Measurements from ENCODE around the gene STRBP. TPM values are rescaled to one million over a fixed set of nuclear protein-coding genes. Genes with fewer than 3 reads are reported as not detected.
"Not testable (repeated sequence)": the region's sequence is repeated elsewhere in the genome, so short reads cannot be mapped to it uniquely, and the experiment has no call there.

The STRBP gene
- total and polyA plus RNA-seq, 9 of the 15 experiments (the other 6 are each of a cell fraction or from before 2014, with no cell fraction given): 27.7 to 84.0 (median 70.2) TPM

GRCh38 chr9:123250504-123250903 lies 17.9 kb downstream of the STRBP start (continued):
- no peak for TF ChIP-seq CREB3L1 (IDR thresholded peaks at IDR 0.05; ENCODE audit: borderline replicate concordance, low read depth)
- TF ChIP-seq, protein P1, sequence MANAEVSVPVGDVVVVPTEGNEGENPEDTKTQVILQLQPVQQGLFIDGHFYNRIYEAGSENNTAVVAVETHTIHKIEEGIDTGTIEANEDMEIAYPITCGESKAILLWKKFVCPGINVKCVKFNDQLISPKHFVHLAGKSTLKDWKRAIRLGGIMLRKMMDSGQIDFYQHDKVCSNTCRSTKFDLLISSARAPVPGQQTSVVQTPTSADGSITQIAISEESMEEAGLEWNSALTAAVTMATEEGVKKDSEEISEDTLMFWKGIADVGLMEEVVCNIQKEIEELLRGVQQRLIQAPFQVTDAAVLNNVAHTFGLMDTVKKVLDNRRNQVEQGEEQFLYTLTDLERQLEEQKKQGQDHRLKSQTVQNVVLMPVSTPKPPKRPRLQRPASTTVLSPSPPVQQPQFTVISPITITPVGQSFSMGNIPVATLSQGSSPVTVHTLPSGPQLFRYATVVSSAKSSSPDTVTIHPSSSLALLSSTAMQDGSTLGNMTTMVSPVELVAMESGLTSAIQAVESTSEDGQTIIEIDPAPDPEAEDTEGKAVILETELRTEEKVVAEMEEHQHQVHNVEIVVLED (CRISPR knock-in tag; IDR thresholded peaks at IDR 0.05): no peak

DNA sequence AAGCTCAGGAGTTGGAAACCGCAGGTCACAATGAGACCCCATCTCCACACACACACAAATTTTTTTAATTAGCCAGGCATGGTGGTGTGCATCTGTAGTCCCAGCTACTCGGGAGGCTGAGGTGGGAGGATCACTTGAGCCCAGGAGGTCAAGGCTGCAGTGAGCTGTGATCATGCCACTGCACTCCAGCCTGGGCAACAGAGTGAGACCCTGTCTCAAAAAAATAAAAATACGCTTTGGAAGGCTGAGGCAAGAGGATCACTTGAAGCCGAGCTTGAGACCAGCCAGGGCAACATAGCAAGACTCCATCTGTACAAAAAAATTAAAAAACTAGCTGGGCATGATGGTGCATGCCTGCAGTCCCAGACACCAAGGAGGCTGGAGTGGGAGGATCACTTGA lies 19.2 kb downstream of the STRBP start:
- H3K27ac ChIP-seq (ENCODE audit: extremely low read depth, low read depth, low read length); H3K9ac ChIP-seq (ENCODE audit: insufficient read depth in 1 of 2, low read depth in 2 of 2, low read length in 2 of 2); CTCF ChIA-PET (ENCODE audit: low intra/inter-chr PET ratio); H3K36me3 ChIP-seq (ENCODE audit: control insufficient read depth, insufficient read depth, low read length); H3K9me3 ChIP-seq (replicated peaks; ENCODE audit: control insufficient read depth, insufficient read depth, low read depth, low read length); FAIRE-seq; DNase-seq (ENCODE audit: extremely low read depth in 1 of 4, low spot score in 3 of 4); intact Hi-C loops (cut with micrococcal nuclease); BruUV-seq (replicated peaks); H2AFZ ChIP-seq (ENCODE audit: low read depth, low read length); H3K9me1 ChIP-seq (ENCODE audit: control insufficient read depth, insufficient read depth, low read length); H3K4me3 ChIP-seq; H3K27me3 ChIP-seq (ENCODE audit: control insufficient read depth in 2 of 2, insufficient read depth in 2 of 2, low read length in 2 of 2); ATAC-seq; in situ Hi-C loops (cut with MboI); H3K4me2 ChIP-seq (ENCODE audit: insufficient read depth, low read length): not testable (repeated sequence)
- Histone ChIP-seq H3K79me2 (ENCODE audit: control insufficient read depth, insufficient read depth, low read length) (peaks cover 95% of the 10 kb centered on the region), H4K20me1 (replicated peaks; ENCODE audit: control insufficient read depth, insufficient read depth, low read length) (peaks cover 16% of the 10 kb centered on the region), H3K4me1 (replicated peaks in 1 of 2; ENCODE audit: control insufficient read depth in 2 of 2, insufficient read depth in 2 of 2, low read length in 2 of 2) (peaks cover 2 to 13% of the 10 kb centered on the region in 2 experiments; a peak in 4 of 5 replicates)
- POLR2A ChIA-PET: interaction anchor here (0.6 to 2.4 kb wide), 3 partner anchors 9 to 38 kb away, joined by 3 to 7 read pairs (median 3); no protein-coding TSS in a partner anchor
- 82% methylated on average over 4 of the region's 4 CpGs for WGBS (ENCODE audit: insufficient coverage, low coverage, missing lambda C conversion rate)
- peak; percentile 68 for TF ChIP-seq ZNF121 (CRISPR knock-in tag; conservative IDR thresholded peaks at IDR 0.05)

Data from K562 (cell line).